ENCODE data around the gene SLC25A23.
"Not testable (repeated sequence)": the region's sequence is repeated elsewhere in the genome, so short reads cannot be mapped to it uniquely, and the experiment has no call there.

Gene SLC25A23

GRCh38 chr19:6413721-6414643, 45.6 kb downstream of the SLC25A23 start:
- no peak for DNase-seq (ENCODE audit: low read depth, low spot score)
- no peak overlapping the region for H3K4me3 ChIP-seq (ENCODE audit: low read length)

GRCh38 chr19:6413291-6413690, 46.3 kb downstream of the SLC25A23 start:
- H3K4me3 ChIP-seq (ENCODE audit: low read length) = no peak overlapping the region
- no peak for DNase-seq (ENCODE audit: low read depth, low spot score)

DNA sequence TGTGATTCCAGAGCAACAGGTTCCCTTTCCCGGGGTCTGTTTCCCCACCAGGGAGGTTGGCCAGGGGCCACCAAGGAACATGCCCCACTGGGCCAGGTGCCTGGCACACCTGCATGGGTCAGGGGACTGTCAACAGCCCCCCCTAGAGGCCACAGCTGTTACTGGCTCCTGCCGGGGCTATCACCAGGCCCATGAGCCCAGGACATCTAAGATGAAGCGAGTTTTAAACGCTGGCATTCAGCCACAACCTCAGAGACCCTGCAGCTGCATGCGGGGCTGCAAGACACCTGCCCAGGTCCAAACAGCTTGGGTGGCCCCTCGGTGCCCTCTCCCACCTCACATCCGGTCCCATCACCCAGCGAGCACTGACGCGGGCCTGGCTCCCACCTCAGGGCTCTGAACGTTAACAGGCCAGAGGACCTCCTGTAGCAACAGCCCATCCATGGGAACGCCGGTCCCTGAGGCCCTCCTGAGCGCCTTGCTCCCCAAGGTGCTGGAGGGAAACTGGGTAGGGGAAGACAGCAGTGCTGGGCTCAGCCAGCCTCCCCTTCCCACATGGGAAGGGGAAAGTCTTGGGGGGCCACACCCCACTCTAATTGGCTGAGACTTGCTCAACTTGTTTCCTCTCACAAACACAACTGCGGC, 47.0 kb downstream of the SLC25A23 start:
- no peak overlapping the region for H3K4me3 ChIP-seq (ENCODE audit: low read length)
- DNase-seq (ENCODE audit: low read depth, low spot score) = no peak

DNA sequence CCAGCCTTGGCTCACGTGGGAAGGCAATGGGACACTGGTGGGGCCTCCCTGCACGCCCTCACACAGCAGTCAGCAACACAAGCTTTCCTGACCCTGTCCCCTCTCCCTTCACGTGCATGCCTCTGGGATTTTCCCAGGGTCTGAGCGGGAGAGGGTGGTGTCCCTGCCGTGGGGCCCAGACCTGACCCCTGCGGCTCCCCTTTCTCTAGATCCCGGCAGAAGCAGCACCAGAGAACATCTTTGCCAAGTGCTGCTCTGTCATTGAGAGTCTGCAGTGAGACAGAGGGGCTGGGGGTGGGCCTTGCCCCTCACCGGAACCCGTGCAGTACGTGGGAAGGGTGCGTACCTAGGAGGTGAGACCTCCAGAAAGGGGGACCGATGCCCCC, 47.5 kb downstream of the SLC25A23 start:
- DNase-seq (ENCODE audit: low read depth, low spot score) = no peak

DNA sequence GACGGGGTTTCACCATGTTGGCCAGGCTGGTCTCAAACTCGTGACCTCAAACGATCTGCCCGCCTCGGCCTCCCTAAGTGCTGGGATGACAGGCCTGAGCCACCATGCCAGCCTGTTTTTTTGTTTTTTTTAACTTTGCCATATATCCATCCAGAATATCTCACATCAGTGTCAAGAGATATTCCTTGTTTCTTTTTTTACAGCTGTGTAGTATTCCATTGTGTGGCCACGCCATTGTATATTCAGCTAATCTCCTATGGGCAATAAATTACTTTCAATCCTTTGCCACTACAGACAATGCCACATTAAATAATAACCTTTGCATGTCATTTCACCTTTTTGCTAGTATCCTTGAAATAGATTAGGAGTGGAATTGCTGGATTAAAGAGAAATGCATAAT, 50.2 kb downstream of the SLC25A23 start:
- no peak overlapping the region for H3K4me3 ChIP-seq (ENCODE audit: low read length)

More for the DNA sequence above, 47.5 kb downstream of the SLC25A23 start:
- H3K4me3 ChIP-seq (ENCODE audit: low read length) = no peak overlapping the region

DNA sequence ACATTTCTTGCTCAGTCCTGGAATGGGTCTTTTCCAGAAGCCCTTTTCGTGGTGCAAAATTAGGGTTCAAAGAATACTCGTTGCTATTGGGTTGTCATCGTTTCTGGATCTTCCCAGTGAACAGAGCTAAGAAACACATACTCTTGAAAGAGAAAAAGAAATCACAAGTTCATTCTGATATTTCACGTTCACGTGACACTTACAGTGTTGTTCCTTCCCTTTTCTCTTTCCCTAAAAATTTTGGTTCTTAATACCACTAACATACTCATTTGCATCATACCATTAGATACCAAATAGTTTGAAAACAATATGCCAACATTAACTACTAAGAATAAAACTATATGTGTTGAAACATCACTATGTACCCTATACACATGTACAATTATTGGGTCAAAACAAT, 53.2 kb downstream of the SLC25A23 start:
- H3K4me3 ChIP-seq (ENCODE audit: low read length) = no peak overlapping the region
- DNase-seq (ENCODE audit: low read depth, low spot score) = no peak

More for the DNA sequence above, 50.2 kb downstream of the SLC25A23 start:
- DNase-seq (ENCODE audit: low read depth, low spot score) = no peak

DNA sequence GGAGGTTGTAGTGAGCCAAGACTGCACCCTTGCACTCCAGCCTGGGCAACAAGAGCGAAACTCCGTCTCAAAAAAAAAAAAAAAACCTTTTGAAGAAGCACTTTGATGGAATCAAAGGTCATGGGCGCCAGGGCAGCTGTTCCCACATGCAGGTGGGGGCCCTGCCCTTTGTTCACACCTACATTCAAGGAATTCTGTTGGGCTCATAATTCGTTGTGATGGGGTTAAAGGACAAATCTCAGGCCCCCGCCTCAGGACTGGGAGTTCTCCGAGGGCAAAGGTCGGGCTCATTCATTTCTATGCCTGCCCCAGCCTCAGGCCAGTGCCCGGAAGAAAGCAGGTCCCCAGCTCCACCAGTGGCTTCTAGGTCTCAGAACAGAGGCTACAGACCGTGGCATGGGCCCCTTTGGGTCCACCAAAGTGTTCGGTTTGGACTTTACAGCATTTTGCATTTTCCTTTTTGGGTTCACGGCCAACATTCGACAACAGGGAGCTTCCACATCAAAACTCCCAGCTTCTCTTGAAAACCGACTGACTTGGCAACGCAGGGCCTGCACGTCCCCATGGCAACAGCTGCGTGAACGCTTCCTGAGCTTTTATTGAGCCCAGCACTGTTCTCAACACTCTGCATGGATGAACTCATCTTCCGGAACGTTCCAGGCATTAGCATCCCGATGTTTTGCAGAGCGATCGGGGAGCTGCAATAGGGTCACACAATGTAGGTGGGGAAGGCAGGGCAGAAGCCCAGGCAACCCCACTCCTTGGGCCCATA, 56.6 kb downstream of the SLC25A23 start:
- no peak for DNase-seq (ENCODE audit: low read depth, low spot score)
- H3K4me3 ChIP-seq (ENCODE audit: low read length) = no peak overlapping the region

GRCh38 chr19:6402058-6402457, 57.5 kb downstream of the SLC25A23 start:
- no peak for DNase-seq (ENCODE audit: low read depth, low spot score)
- H3K4me3 ChIP-seq (ENCODE audit: low read length) = no peak overlapping the region

- not testable (repeated sequence) for DNase-seq (ENCODE audit: low read depth, low spot score); H3K4me3 ChIP-seq (ENCODE audit: low read length)
Measured at GRCh38 chr19:6400062-6400944, 59.3 kb downstream of the SLC25A23 start.

- no peak for DNase-seq (ENCODE audit: low read depth, low spot score)
- no peak overlapping the region for H3K4me3 ChIP-seq (ENCODE audit: low read length)
Measured at GRCh38 chr19:6396305-6396704, 63.3 kb downstream of the SLC25A23 start.

DNA sequence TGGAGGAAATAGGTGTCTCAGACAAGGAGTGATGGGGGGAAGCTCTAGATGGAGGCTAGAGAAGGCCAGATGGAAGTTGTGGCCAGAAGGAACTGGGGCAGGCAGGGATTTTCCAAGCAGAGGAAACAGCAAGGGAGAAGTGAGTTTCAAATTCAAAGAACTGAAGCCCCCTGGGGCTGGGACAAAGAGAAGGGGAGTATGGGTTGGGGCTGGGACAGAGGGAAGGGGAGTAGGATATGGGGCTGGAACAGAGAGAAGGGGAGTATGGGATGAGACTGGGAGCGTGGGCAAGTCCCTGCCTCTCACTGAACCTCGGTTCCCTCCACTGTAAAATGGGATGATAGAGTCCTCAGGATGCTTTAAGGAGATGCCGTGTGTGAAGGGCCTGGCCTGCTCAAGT, 64.8 kb downstream of the SLC25A23 start:
- no peak for DNase-seq (ENCODE audit: low read depth, low spot score)

DNA sequence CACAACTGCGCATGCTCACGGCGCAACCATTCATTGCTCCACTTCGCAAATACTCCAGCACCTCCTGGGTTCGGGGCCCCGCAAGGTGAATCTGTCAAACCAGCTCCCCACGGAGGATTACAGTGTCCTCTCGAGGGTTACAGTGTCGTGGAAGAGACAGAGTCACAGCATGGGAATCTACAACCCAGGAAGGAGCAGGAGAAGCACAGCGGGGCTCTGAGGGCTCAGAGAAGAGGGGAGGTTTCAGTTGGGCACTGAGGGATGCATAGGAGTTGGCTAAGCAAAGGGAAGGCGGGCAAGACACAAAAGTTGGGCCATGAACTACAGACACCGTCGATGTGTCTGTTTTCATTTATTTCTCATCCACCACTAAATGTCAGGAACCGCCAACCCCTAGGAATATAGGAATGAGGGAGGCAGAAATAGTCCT, 65.6 kb downstream of the SLC25A23 start:
- peak overlapping the region; percentile 95 for H3K4me3 ChIP-seq (ENCODE audit: low read length)
- peak; percentile 92 for DNase-seq (ENCODE audit: low read depth, low spot score)

More for the DNA sequence above, 64.8 kb downstream of the SLC25A23 start:
- H3K4me3 ChIP-seq (ENCODE audit: low read length) = no peak overlapping the region

DNA sequence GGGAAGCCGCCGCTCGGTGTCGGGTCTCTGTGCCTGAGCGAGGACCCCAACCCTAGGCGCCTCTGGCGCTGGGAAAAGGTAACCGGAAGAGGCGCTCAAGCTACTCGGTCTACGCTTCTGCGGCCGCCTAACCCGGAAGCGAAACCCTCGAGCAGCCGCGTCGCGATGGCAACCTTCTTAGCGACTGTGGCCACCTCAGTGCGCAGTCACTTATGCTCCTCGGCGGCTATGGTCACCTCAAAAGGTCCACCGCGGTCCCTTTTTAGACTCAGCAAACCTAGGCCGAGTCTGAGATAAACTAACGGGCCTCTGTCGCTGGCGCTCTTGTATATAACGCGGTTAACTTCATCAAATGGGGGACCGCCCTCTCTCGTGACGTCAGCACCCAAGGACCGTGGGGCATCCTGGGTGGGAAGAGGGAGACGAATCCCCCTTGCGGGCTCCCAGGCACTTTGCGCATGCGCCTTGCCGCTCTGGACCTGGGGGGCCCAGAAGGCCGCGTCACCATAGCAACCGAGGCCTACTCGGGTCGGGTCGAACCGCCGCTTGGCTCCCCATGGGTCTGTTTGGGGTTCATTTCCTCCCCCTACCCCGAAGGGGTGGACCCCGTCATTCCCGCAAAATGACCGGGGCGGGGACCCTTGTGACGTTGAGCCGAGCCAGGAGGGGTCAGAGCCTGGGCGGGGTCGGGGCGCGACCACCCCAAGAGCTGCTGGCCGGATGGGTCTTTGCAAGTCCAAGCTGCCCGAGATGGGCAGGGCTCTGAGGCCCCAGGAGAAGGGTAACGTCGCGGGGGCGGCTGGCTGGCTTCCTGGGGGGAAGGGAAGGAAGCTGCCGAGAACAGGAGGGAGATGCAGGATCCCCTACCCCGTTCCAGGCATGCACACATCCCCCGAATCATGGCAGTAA, 66.3 kb downstream of the SLC25A23 start, which contains the start of gene GTF2F1:
GTF2F1 (minus strand) TSS at position 91 of the 909 bp plus-strand sequence. CDS start 169 bp downstream, outside the sequence.
- H3K4me3 ChIP-seq (ENCODE audit: low read length) = peak within 1 kb of the TSS; percentile 95
- peak; percentile 93 for DNase-seq (ENCODE audit: low read depth, low spot score)

DNA sequence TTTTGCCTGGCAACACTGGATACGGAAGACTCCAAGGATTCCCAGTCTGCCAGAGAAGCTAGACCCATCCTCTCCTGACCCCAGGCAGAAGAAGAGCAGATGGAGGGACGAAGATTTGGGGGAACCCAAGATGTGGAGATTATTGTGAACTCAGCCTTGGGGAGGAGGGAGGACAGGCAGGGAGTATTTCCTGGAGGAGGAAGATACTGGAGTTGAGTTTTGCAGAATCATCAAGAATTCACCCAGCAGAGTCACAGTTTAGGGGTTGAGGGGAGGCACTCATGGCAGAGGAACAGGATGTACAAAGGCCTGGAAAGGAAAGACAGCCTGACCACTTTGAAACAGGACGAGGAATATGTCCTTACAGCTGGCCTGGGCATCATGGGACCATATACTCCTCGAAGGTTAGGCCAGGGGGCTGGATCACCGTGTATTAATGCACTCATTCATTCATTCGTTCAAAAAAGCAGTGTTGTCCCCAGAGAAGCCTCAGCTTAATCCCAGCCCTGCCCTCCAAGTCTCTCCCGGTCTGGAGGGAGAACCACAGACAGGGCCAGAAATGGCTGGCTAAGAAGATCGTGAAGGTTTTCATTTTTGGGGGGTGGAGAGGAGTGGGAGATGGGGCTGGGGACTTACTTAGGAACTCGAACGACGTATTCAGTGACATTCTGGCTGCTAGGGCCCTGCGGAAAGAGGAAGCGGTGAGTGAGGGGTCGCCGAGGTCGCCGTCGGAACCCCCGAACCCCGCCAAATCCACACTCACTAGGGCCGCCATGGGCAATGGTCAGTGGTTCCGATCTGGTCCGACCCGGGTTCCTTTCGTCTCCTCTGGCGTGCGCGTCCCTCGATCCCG, 67.1 kb downstream of the SLC25A23 start:
- peak overlapping the region; percentile 95 for H3K4me3 ChIP-seq (ENCODE audit: low read length)
- DNase-seq (ENCODE audit: low read depth, low spot score) = no peak
